ENCODE data around the gene LIN54.
"Not testable (repeated sequence)": the region's sequence is repeated elsewhere in the genome, so short reads cannot be mapped to it uniquely, and the experiment has no call there.

The LIN54 gene

DNA sequence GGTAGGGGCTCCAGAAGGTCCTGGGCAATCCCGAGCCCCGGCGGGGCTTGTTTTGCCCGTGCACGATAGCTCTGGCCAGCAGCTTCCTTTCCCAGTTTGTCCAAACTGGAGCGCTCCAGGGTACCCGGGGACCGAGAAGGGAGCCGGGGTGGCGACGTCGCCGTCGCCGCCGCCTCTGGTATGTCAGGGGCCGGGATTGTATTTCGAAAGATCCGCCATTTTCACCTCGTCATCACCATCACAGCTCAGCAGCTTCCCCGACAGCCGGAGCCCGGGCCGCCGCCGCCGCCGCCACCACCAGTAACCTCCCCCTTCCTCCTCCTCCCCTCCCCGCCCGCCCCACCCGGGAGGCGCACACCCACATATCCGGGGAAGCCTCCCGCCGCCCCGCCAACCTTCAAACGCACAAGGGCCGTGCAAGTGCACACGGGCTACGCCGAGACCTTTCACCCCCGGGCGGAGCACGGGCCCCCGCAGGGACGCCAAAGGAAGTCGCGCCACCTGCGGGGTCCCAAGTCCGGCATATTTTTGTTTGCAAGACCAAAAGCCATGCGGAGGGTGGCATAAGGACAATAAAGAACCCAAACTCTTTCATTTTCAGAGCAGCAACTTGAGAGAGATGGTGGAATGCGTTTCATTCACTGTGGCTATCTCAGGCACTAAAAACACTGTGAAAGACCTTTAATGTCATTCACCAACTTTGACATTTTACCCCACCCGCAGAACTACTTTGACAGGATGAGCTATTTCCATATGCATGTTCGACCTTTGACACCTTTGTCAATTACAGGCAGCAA, at the start of gene LIN54:
Gene LIN54 (minus strand): TSS at position 302 of the 797 bp plus-strand sequence. CDS start 25,979 bp downstream, outside the sequence.
- TF ChIP-seq, protein P1, sequence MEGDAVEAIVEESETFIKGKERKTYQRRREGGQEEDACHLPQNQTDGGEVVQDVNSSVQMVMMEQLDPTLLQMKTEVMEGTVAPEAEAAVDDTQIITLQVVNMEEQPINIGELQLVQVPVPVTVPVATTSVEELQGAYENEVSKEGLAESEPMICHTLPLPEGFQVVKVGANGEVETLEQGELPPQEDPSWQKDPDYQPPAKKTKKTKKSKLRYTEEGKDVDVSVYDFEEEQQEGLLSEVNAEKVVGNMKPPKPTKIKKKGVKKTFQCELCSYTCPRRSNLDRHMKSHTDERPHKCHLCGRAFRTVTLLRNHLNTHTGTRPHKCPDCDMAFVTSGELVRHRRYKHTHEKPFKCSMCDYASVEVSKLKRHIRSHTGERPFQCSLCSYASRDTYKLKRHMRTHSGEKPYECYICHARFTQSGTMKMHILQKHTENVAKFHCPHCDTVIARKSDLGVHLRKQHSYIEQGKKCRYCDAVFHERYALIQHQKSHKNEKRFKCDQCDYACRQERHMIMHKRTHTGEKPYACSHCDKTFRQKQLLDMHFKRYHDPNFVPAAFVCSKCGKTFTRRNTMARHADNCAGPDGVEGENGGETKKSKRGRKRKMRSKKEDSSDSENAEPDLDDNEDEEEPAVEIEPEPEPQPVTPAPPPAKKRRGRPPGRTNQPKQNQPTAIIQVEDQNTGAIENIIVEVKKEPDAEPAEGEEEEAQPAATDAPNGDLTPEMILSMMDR (IDR thresholded peaks at IDR 0.05): no peak
- TF ChIP-seq ZFX (IDR thresholded peaks at IDR 0.05; ENCODE audit: borderline replicate concordance): no peak

DNA sequence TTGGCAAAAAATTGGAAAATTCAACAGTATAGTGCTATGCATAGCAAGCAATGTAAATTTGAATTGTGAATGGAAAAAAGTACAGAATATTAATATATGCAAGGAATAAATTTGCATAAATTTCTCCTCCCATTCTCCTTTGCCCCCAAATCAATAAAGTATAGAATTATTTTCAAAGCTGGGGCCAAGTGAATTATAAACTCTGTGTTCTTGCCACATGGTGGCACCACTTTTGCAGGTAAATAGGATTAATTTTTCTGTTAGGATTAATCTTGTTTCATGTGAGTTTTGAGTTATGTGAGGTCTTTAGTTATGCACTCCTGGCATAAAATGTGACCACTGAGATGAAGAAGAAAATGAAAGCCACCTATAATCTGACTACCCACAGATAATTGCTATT, 44.3 kb upstream of the LIN54 start:
- TF ChIP-seq, protein P1 (IDR thresholded peaks at IDR 0.05): peak; percentile 59
- TF ChIP-seq ZFX (IDR thresholded peaks at IDR 0.05; ENCODE audit: borderline replicate concordance): no peak
- H3K27ac ChIP-seq: no peak overlapping the region

More for the DNA sequence above, at the start of gene LIN54:
- peak within 1 kb of the TSS; percentile 96 for H3K27ac ChIP-seq

- not testable (repeated sequence) for H3K27ac ChIP-seq
Observed at GRCh38 chr4:83048781-83049180, 38.2 kb upstream of the LIN54 start.

DNA sequence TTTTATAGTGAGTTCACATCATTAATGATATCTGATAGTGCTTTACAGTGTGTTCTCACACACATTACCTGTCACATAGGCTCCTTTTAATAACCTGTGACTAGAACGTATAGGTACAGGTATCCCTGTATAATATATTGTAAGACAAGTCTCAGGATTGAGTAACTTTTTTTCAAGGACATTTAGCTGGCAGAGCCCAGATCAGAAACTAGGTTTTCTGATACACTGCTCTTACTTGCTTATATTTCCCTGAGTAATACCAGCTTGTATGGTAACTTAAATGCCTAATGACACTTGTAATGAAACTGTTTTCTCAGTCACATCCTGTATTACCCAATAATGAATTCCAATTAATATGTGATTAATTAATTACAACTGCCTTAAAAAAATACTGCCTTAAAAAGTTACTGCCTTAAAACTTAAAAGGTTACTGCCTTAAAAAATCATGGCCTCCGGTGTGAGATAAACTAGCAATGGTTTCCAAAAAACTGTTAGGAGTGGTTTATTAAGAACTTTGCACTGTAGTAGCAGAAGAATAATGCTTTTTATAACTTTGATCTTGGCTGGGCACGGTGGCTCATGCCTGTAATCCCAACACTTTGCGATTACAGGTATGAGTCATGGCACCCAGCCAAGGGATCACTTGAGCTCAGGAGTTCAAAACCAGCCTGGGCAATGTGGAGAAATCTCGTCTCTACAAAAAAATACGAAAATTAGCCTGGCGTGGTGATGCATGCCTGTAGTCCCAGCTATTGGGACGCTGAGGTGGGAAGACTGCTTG, 36.3 kb upstream of the LIN54 start:
- no peak overlapping the region for H3K27ac ChIP-seq
- TF ChIP-seq, protein P1 (IDR thresholded peaks at IDR 0.05): no peak
- TF ChIP-seq ZFX (IDR thresholded peaks at IDR 0.05; ENCODE audit: borderline replicate concordance): no peak

- TF ChIP-seq, protein P1 (IDR thresholded peaks at IDR 0.05): no peak
- TF ChIP-seq ZFX (IDR thresholded peaks at IDR 0.05; ENCODE audit: borderline replicate concordance): no peak
Observed at GRCh38 chr4:83043801-83044407, 33.3 kb upstream of the LIN54 start.

DNA sequence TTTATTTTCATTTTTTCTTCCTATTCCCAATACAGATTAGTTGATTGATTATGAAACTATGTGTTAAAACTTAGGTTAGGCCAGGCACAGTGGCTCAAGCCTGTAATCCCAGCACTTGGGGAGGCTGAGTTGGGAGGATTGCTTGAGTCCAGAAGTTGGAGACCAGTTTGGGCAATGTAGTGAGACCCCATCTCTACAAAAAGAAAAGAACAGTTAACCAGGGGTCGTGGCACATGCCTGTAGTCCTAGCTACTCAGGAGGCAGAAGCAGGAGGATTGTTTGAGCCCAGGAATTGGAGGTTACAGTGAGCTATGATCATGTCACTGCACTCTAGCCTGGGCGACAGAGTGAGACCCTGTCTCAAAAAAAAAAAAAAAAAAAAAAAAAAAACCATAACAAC, 32.5 kb upstream of the LIN54 start:
- not testable (repeated sequence) for H3K27ac ChIP-seq

More at GRCh38 chr4:83043801-83044407, 33.3 kb upstream of the LIN54 start:
- H3K27ac ChIP-seq: no peak overlapping the region

DNA sequence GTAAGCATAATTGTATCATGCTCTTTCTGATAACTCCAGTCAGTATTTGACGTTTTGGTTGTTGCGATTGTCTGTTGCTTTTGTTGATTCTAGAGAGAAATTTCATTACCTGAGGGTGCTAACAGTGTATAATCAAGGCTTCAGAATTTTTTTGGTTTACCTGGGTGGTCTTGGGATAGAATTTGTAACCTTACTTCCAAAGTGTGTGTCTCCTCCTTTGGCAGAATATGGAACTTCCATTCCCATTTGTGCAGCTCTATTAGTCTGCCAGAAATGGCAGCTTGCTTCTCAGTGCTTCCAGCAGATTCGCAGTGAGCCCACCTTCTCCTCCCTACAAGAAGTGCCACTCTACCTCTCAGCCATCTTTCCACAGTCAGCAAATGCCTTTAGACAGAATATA, 29.6 kb upstream of the LIN54 start:
- no peak overlapping the region for H3K27ac ChIP-seq
- TF ChIP-seq, protein P1 (IDR thresholded peaks at IDR 0.05): no peak
- no peak for TF ChIP-seq ZFX (IDR thresholded peaks at IDR 0.05; ENCODE audit: borderline replicate concordance)

Measured in 22Rv1 (cell line).